ENCODE measurements around the gene PANK3.

DNA sequence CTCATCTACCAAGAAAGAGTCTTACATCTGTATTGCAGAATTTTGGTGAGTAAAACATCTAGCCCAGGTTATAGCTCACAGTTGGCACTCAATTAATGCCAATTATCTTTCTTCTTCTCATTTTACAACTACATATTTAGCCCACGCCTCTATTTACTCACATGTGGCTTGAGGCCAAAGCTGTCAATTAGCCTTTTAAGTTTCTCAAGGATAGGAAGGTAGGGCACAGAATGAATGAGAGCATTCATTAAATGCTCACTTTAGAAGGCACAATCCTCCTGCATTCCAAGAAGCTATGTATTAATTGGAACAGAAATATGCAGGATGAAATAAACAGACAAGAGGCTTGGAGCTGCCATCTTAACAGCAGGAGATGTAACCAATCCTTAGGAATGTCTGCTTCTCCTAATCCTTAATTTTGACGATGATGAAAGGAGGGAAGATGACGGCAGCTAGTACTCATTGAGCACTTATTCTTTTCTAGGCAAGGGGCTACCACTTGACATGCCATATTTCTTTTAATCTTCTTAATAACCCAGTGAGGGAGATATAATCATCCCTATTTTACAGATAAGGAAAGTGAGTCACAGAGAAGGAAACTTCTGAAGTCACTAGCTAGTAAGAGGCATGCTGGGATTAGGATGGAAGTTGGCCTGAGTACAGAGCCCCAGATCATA lies 30.8 kb upstream of the PANK3 start:
- TF ChIP-seq, protein P1, sequence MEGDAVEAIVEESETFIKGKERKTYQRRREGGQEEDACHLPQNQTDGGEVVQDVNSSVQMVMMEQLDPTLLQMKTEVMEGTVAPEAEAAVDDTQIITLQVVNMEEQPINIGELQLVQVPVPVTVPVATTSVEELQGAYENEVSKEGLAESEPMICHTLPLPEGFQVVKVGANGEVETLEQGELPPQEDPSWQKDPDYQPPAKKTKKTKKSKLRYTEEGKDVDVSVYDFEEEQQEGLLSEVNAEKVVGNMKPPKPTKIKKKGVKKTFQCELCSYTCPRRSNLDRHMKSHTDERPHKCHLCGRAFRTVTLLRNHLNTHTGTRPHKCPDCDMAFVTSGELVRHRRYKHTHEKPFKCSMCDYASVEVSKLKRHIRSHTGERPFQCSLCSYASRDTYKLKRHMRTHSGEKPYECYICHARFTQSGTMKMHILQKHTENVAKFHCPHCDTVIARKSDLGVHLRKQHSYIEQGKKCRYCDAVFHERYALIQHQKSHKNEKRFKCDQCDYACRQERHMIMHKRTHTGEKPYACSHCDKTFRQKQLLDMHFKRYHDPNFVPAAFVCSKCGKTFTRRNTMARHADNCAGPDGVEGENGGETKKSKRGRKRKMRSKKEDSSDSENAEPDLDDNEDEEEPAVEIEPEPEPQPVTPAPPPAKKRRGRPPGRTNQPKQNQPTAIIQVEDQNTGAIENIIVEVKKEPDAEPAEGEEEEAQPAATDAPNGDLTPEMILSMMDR (IDR thresholded peaks at IDR 0.05; ENCODE audit: low read depth, low read length): no peak
- TF ChIP-seq EZH2phosphoT487 (IDR thresholded peaks at IDR 0.05; ENCODE audit: low read depth): no peak

All from OCI-LY3 (cell line).